GM12878 (cell line): ENCODE measurements around the gene ATP4A. TPM values are rescaled to one million over a fixed set of nuclear protein-coding genes. Genes with fewer than 3 reads are reported as not detected.
A peak's percentile ranks its signal among the peaks of the same experiment; 100 is the strongest.

ENCODE experiments used
- ATAC-seq: fragments of 200-7000 bp; cut with Tn5 transposase; 3 replicates; pipeline ENCODE4 v1.9.1; 2020; ENCODE audit warnings: mild to moderate bottlenecking, moderate library complexity
- BruUV-seq: library from RNA; stranded (reverse); fragments of 400-500 nt; replicated peaks from 2 replicates; lab custom pipeline; 2021; lab: Mats Ljungman, UMichigan
- CTCF ChIA-PET: fragments of 300-600 bp; sonication (Branson Sonifier 250); formaldehyde crosslinking; extraction: SDS; loops from one replicate; lab custom pipeline; 2021; ENCODE audit warnings: inconsistent platforms; lab: Yijun Ruan, JAX
- POLR2A ChIA-PET: fragments of 350-600 bp; formaldehyde crosslinking; extraction: SDS; loops from one replicate; lab custom pipeline; 2021; ENCODE audit warnings: inconsistent platforms; lab: Charles Lee
- RAD21 ChIA-PET: fragments of 300-600 bp; sonication (Branson Sonifier 250); formaldehyde crosslinking; loops from one replicate; lab custom pipeline; 2023; ENCODE audit warnings: antibody characterized with exemption; ENCODE audit not compliant: unreplicated experiment; lab: Charles Lee
- SMC1A ChIA-PET: fragments of 300-600 bp; sonication (Branson Sonifier 250); formaldehyde crosslinking; loops from one replicate; lab custom pipeline; 2023; ENCODE audit not compliant: unreplicated experiment, uncharacterized antibody; lab: Charles Lee
- DNase-seq: peaks from one replicate; pipeline ENCODE4 v3.0.0-alpha.2; 2011; ENCODE audit warnings: low read depth, low spot score
- FAIRE-seq: peaks from 3 replicates; lab custom pipeline; 2011; peaks lifted over from hg19 to GRCh38; lab: Jason Lieb, UNC
- H2AFZ ChIP-seq: 2 replicates; pipeline ENCODE4 v1.6.0; 2011; ENCODE audit warnings: low read depth, low read length, control low read depth; ENCODE audit not compliant: control insufficient read depth
- H3K27ac ChIP-seq: 2 replicates; pipeline ENCODE4 v1.5.1; 2011; ENCODE audit warnings: control low read depth; ENCODE audit not compliant: control insufficient read depth, insufficient read depth
- H3K27me3 ChIP-seq, 2 experiments: replicated peaks in 1 of 2; 2 replicates each; pipeline versions ENCODE4 v1.6.0 to v1.6.1; 2011; ENCODE audit warnings: low read length in 1 of 2; ENCODE audit not compliant: control insufficient read depth in 2 of 2, insufficient read depth in 2 of 2
- H3K36me3 ChIP-seq, 2 experiments: 2 replicates each; pipeline ENCODE4 v1.5.1; 2011; ENCODE audit warnings: low read length in 1 of 2; ENCODE audit not compliant: control insufficient read depth in 2 of 2, insufficient read depth in 2 of 2
- H3K4me1 ChIP-seq: 2 replicates; pipeline ENCODE4 v1.6.1; 2011; ENCODE audit warnings: mild to moderate bottlenecking, low read length, moderate library complexity, mixed read lengths; ENCODE audit not compliant: control insufficient read depth, insufficient read depth
- H3K4me2 ChIP-seq: 2 replicates; pipeline ENCODE4 v1.6.0; 2011; ENCODE audit warnings: control low read depth; ENCODE audit not compliant: control insufficient read depth, insufficient read depth
- H3K4me3 ChIP-seq: fragments of 200-600 bp; sonication (generic); 2 replicates; pipeline ENCODE4 v1.5.1; 2016
- H3K79me2 ChIP-seq: 2 replicates; pipeline ENCODE4 v1.6.0; 2011; ENCODE audit warnings: low read length; ENCODE audit not compliant: control insufficient read depth, insufficient read depth
- H3K9ac ChIP-seq: 2 replicates; pipeline ENCODE4 v1.8.0; 2011; ENCODE audit warnings: low read length, control low read depth, mixed read lengths; ENCODE audit not compliant: control insufficient read depth, insufficient read depth
- H3K9me3 ChIP-seq: replicated peaks from 3 replicates; pipeline ENCODE4 v1.5.1; 2011; ENCODE audit warnings: mild to moderate bottlenecking, low read length; ENCODE audit not compliant: control insufficient read depth, insufficient read depth
- H4K20me1 ChIP-seq: 2 replicates; pipeline ENCODE4 v1.6.0; 2011; ENCODE audit not compliant: control insufficient read depth, insufficient read depth
- BACH1 ChIP-seq: fragments of 450-650 bp; IDR thresholded peaks from 2 replicates; pipeline ENCODE4 v1.6.1; 2017; ENCODE audit warnings: mild to moderate bottlenecking, borderline replicate concordance
- CHD1 ChIP-seq: IDR thresholded peaks from 2 replicates; pipeline ENCODE4 v1.6.1; 2012; ENCODE audit warnings: low read depth, low read length, improper control_type of control experiment
- CREB1 ChIP-seq: IDR thresholded peaks from 2 replicates; pipeline ENCODE4 v1.6.1; 2012; ENCODE audit warnings: low read depth, mild to moderate bottlenecking, inconsistent platforms
- CREM ChIP-seq: IDR thresholded peaks from 2 replicates; pipeline ENCODE4 v1.6.1; 2014; ENCODE audit warnings: antibody characterized with exemption, low read depth
- CUX1 ChIP-seq: IDR thresholded peaks from 2 replicates; pipeline ENCODE4 v1.6.1; 2012; ENCODE audit warnings: improper control_type of control experiment, low read depth, low read length; ENCODE audit not compliant: insufficient replicate concordance
- JUNB ChIP-seq: IDR thresholded peaks from 2 replicates; pipeline ENCODE4 v1.6.1; 2016; ENCODE audit warnings: antibody characterized with exemption, mild to moderate bottlenecking
- JUND ChIP-seq: IDR thresholded peaks from 2 replicates; pipeline ENCODE4 v1.6.1; 2012; ENCODE audit warnings: low read depth, mild to moderate bottlenecking, low read length, improper control_type of control experiment, moderate library complexity
- LARP7 ChIP-seq: fragments of 450-650 bp; IDR thresholded peaks from 2 replicates; pipeline ENCODE4 v1.6.1; 2017; ENCODE audit warnings: mild to moderate bottlenecking
- MEF2B ChIP-seq: fragments of 450-650 bp; IDR thresholded peaks from 2 replicates; pipeline ENCODE4 v1.6.1; 2018; ENCODE audit warnings: mild to moderate bottlenecking, moderate library complexity; ENCODE audit not compliant: partially characterized antibody, poor library complexity, severe bottlenecking
- MYB ChIP-seq: fragments of 150-350 bp; IDR thresholded peaks from 2 replicates; pipeline ENCODE4 v1.6.1; 2014; ENCODE audit warnings: mild to moderate bottlenecking, low read depth, low read length, borderline replicate concordance
- NFXL1 ChIP-seq: fragments of 450-650 bp; IDR thresholded peaks from 2 replicates; pipeline ENCODE4 v1.6.1; 2017; ENCODE audit warnings: antibody characterized with exemption, mild to moderate bottlenecking, borderline replicate concordance
- TCF7 ChIP-seq: IDR thresholded peaks from 2 replicates; pipeline ENCODE4 v1.6.1; 2014; ENCODE audit warnings: antibody characterized with exemption, borderline replicate concordance
- WGBS: methylation state at CpG from one replicate; pipeline ENCODE4 v1.1.6; 2016; ENCODE audit warnings: low lambda C conversion rate; ENCODE audit not compliant: insufficient replicate concordance, insufficient coverage; ENCODE audit errors: missing lambda C conversion rate; 5-methylcytosine and 5-hydroxymethylcytosine counted together
- in situ Hi-C: fragments of 300-500 bp; cut with MboI; formaldehyde crosslinking; loops from 9 replicates; pipeline ENCODE4 v1.14.3; 2018; ENCODE audit warnings: mixed read lengths
- intact Hi-C: fragments of 100-400 bp; cut with micrococcal nuclease; formaldehyde crosslinking; loops from one replicate; pipeline ENCODE4 v1.14.2; 2022; ENCODE audit not compliant: unreplicated experiment
- polyA plus RNA-seq, 11 experiments: library from polyadenylated mRNA; depleted of rRNA in 4 of 11; unstranded in 6 of 11; stranded (reverse) in 5 of 11; fragments of >200 nt; fragmentation: Nextera tagmentation in 4 of 11; fragmentation: Illumina TruSeq in 1 of 11; extraction: Ambion mirVana in 4 of 11; extraction: Trizol in 1 of 11; gene quantifications; 1 replicate in 1 of 11; 2 replicates in 10 of 11; pipeline versions ENCODE4 v1.2.1 to v1.2.3, GENCODE V29; 2011 to 2016; ENCODE audit warnings: inconsistent platforms in 2 of 11, missing spikeins in 2 of 11, low read depth in 1 of 11
- total RNA-seq, 4 experiments: library from RNA; depleted of rRNA in 3 of 4; stranded (reverse); fragments of >200 nt in 3 of 4; fragmentation: Illumina TruSeq in 1 of 4; extraction: Trizol in 1 of 4; gene quantifications; 2 replicates each; pipeline versions ENCODE4 v1.2.1 to v1.2.3, GENCODE V29; 2013 to 2021

Gene ATP4A
- total and polyA plus RNA-seq, 10 of the 15 experiments (the other 5 are each of a cell fraction or from before 2014, with no cell fraction given) = 0.03 to 1.5 (median 0.11) TPM; not detected in 3

- in situ Hi-C loops (no loop called here), intact Hi-C loops (no loop called here)
- no peak for DNase-seq
- BruUV-seq = no TSS peak
- no peaks in the 10 kb centered on the region for H4K20me1 ChIP-seq
- ChIA-PET RAD21 (no interaction called here), CTCF (no interaction called here), POLR2A (no interaction called here), SMC1A (interaction anchor here (1.0 kb wide), 1 partner anchor 10 kb away, joined by 3 read pairs; no protein-coding TSS in a partner anchor)
- H3K27me3 ChIP-seq = peaks cover 0 to 11% of the 10 kb centered on the region in 2 experiments; a peak in 3 of 4 replicates
- no peak for ATAC-seq
- H3K4me2 ChIP-seq = 0 out of 2 replicates have a peak within 1 kb of the TSS, but pooled peaks have one; percentile 25
- H3K36me3 ChIP-seq = no peaks in the 10 kb centered on the region
- no peak within 1 kb of the TSS for H3K4me3 ChIP-seq
- no peaks in the 10 kb centered on the region for H3K9me3 ChIP-seq
- TF ChIP-seq CREB1 = peak; percentile 52; the same call in 1 of the 2 replicates
- TF ChIP-seq CREM = peak; percentile 46
- TF ChIP-seq TCF7 = no peak
- peak within 1 kb of the TSS; percentile 4; the same call in 1 of the 2 replicates for H2AFZ ChIP-seq
- peaks cover 7% of the 10 kb centered on the region for H3K4me1 ChIP-seq
- H3K9ac ChIP-seq = no peak within 1 kb of the TSS
- FAIRE-seq = no peak
- H3K79me2 ChIP-seq = no peaks in the 10 kb centered on the region
- no peak within 1 kb of the TSS for H3K27ac ChIP-seq
- 78% methylated on average over 36 of the region's 39 CpGs for WGBS
Measured at GRCh38 chr19:35533201-35533821, 30.1 kb downstream of the ATP4A start, which contains the start of gene GAPDHS. Gene GAPDHS (plus strand): TSS chr19:35533456. CDS start chr19:35533528, 72 bp downstream.

GRCh38 chr19:35531291-35531690, 32.2 kb downstream of the ATP4A start:
- ChIA-PET SMC1A (interaction anchor here (0.9 to 1.0 kb wide), 2 partner anchors 23 to 219 kb away, joined by 3 read pairs; no protein-coding TSS in a partner anchor), RAD21 (no interaction called here), CTCF (interaction anchor here (2.8 to 3.3 kb wide), 2 partner anchors 17 to 21 kb away, joined by 7 to 11 read pairs; no protein-coding TSS in a partner anchor), POLR2A (no interaction called here)
- no peak for DNase-seq
- peaks cover 7% of the 10 kb centered on the region for H3K4me1 ChIP-seq
- H3K36me3 ChIP-seq = no peaks in the 10 kb centered on the region
- no peaks in the 10 kb centered on the region for H4K20me1 ChIP-seq
- H3K4me2 ChIP-seq = no peak overlapping the region
- no peak for ATAC-seq
- no peak overlapping the region for H3K27ac ChIP-seq
- BruUV-seq = no TSS peak
- no peaks in the 10 kb centered on the region for H3K9me3 ChIP-seq
- peaks cover 0 to 13% of the 10 kb centered on the region in 2 experiments; a peak in 3 of 4 replicates for H3K27me3 ChIP-seq
- intact Hi-C loops = no loop called here
- H3K79me2 ChIP-seq = no peaks in the 10 kb centered on the region
- WGBS = 35% methylated on average over 6 of the region's 6 CpGs
- H3K9ac ChIP-seq = no peak overlapping the region
- no peak for FAIRE-seq
- no peak overlapping the region for H2AFZ ChIP-seq
- in situ Hi-C loops = no loop called here
- H3K4me3 ChIP-seq = no peak overlapping the region
- TF ChIP-seq JUNB (no peak), LARP7 (no peak), CUX1 (no peak), JUND (no peak), NFXL1 (no peak), MEF2B (no peak), MYB (no peak), CHD1 (no peak), BACH1 (no peak)
